OCI-LY7 (cell line): ENCODE measurements around the gene RGS17. TPM values are rescaled to one million over a fixed set of nuclear protein-coding genes. Genes with fewer than 3 reads are reported as not detected.

ENCODE experiments used
- BruUV-seq: library from RNA; stranded (reverse); fragments of 400-500 nt; replicated peaks from 2 replicates; lab custom pipeline; 2021; lab: Mats Ljungman, UMichigan
- CTCF ChIA-PET: fragments of 300-600 bp; sonication (Branson Sonifier 250); formaldehyde crosslinking; loops from one replicate; lab custom pipeline; 2022; ENCODE audit warnings: antibody characterized with exemption; ENCODE audit not compliant: unreplicated experiment; lab: Charles Lee
- POLR2A ChIA-PET: fragments of 300-600 bp; sonication (Branson Sonifier 250); formaldehyde crosslinking; loops from one replicate; lab custom pipeline; 2022; ENCODE audit warnings: antibody characterized with exemption; lab: Charles Lee
- DNase-seq: peaks from one replicate; pipeline ENCODE4 v3.0.0-alpha.2; 2015; ENCODE audit warnings: low spot score
- H2AFZ ChIP-seq: fragments of 200-600 bp; sonication (generic), shearing (Covaris generic); 2 replicates; pipeline ENCODE4 v1.6.1; 2014; ENCODE audit warnings: mild to moderate bottlenecking, antibody characterized with exemption, low read length, moderate library complexity
- H3K27ac ChIP-seq: fragments of 200-600 bp; sonication (generic); 2 replicates; pipeline ENCODE4 v1.5.1; 2014; ENCODE audit warnings: mixed run types, low read depth, mild to moderate bottlenecking, moderate library complexity, low read length, inconsistent platforms; ENCODE audit not compliant: poor library complexity, severe bottlenecking
- H3K36me3 ChIP-seq: fragments of 200-600 bp; sonication (generic); 2 replicates; pipeline ENCODE4 v1.6.1; 2014; ENCODE audit warnings: mild to moderate bottlenecking, antibody characterized with exemption, low read length, moderate library complexity, mixed read lengths; ENCODE audit not compliant: insufficient read depth
- H3K4me1 ChIP-seq: fragments of 200-600 bp; sonication (generic); 2 replicates; pipeline ENCODE4 v1.5.1; 2014; ENCODE audit warnings: mild to moderate bottlenecking, low read length; ENCODE audit not compliant: insufficient read depth, poor library complexity, severe bottlenecking
- H3K4me2 ChIP-seq: fragments of 200-600 bp; sonication (generic); 2 replicates; pipeline ENCODE4 v1.6.1; 2014; ENCODE audit warnings: mild to moderate bottlenecking, low read length
- H3K4me3 ChIP-seq: fragments of 200-600 bp; sonication (generic); 2 replicates; pipeline ENCODE4 v1.5.1; 2014; ENCODE audit warnings: mild to moderate bottlenecking, low read depth, low read length; ENCODE audit not compliant: poor library complexity, severe bottlenecking
- H3K79me2 ChIP-seq: fragments of 200-600 bp; sonication (generic); 2 replicates; pipeline ENCODE4 v1.6.1; 2016; ENCODE audit warnings: low read depth, mild to moderate bottlenecking, low read length, moderate library complexity, mixed read lengths; ENCODE audit not compliant: insufficient read depth
- H3K9me2 ChIP-seq: fragments of 200-600 bp; sonication (generic); 2 replicates; pipeline ENCODE4 v1.6.1; 2016; ENCODE audit warnings: mild to moderate bottlenecking, low read length, mixed read lengths; ENCODE audit not compliant: insufficient read depth
- H3K9me3 ChIP-seq: fragments of 200-600 bp; sonication (generic); 2 replicates; pipeline ENCODE4 v1.6.1; 2014; ENCODE audit warnings: mild to moderate bottlenecking, mixed run types, low read length, mixed read lengths
- H4K20me1 ChIP-seq: fragments of 200-600 bp; sonication (generic); 2 replicates; pipeline ENCODE4 v1.6.1; 2014; ENCODE audit warnings: mild to moderate bottlenecking, antibody characterized with exemption, low read length, moderate library complexity, mixed read lengths; ENCODE audit not compliant: insufficient read depth
- EZH2phosphoT487 ChIP-seq: fragments of 200-600 bp; sonication (generic); IDR thresholded peaks from 2 replicates; pipeline ENCODE4 v1.6.1; 2018; ENCODE audit warnings: low read depth, borderline replicate concordance, mild to moderate bottlenecking, mixed run types, antibody characterized with exemption, low read length, moderate library complexity, mixed read lengths
- intact Hi-C: fragments of 100-400 bp; cut with micrococcal nuclease; formaldehyde crosslinking; loops from one replicate; pipeline ENCODE4 v1.10.0; 2022; ENCODE audit not compliant: unreplicated experiment
- total RNA-seq, 2 experiments: library from RNA; depleted of rRNA in 1 of 2; stranded (reverse); fragments of >200 nt in 1 of 2; shearing (Covaris generic) in 1 of 2; gene quantifications; 2 replicates each; pipeline ENCODE4 v1.2.3, GENCODE V29; 2014 to 2022
- TF ChIP-seq, protein P1 (sequence below): fragments of 200-600 bp; sonication (generic); conservative IDR thresholded peaks from 2 replicates; pipeline ENCODE4 v1.5.1; 2014; ENCODE audit warnings: mild to moderate bottlenecking, antibody characterized with exemption, low read length, moderate library complexity, mixed read lengths

Gene RGS17
- total RNA-seq, 2 experiments from 2014 or later, result not detected

DNA sequence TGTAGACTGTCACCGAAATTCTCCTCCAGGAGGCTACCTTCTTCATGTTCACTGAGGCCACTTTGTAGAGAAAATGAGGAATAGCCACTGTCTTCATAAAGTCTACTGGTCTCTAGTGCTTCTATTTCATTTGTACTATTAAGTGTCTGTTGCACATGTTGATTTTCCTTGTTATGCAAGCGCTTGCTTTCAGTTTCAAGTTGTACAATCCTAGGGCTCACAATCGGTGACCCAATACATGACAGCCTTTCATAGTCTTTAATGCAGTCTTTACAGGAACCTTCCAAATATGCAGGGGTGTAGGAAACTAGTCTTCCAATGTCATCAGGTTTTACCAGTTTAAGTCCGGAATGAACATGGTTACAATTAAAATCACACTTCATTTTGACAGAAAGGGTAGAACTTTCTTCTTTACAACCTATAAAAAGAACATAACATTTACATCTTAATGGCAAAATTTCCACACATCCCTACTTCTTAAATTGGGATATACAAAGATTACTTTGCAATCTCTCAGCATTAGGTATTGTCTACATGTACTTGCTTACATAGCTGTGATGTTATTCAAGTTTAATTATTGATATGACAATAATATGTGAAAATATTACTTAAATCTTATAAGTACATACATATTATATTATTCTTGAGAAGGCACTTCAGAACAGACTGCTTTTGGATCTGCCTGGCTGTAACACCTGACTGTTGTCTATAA is 155.7 kb downstream of the RGS17 start:
- H3K79me2 ChIP-seq, result peaks cover 100% of the 10 kb centered on the region
- H3K4me3 ChIP-seq, result peak overlapping the region; percentile 39

DNA sequence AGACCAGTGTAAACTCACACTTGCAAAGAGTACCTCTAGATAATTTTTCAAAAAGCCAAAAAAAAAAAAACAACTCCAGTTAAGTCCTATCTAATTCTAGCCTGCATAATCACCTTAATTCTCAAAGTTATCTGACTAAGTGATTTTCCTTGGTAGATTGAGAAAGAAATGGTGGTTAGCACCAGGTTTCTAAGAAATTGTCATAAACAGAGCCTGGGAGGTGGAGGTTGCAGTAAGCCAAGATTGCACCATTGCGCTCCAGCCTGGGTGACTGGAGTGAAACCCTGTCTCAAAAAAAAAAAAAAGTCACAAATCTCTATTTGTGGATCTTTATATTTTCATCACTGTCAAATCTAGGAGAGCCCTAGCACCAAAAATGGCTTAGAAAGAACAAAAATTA is 157.2 kb downstream of the RGS17 start:
- Histone ChIP-seq H4K20me1 (peaks cover 60% of the 10 kb centered on the region), H3K9me2 (no peaks in the 10 kb centered on the region), H3K79me2 (peaks cover 88% of the 10 kb centered on the region), H3K4me2 (peak overlapping the region; percentile 85), H3K4me3 (peak overlapping the region; percentile 39), H3K4me1 (peaks cover 58% of the 10 kb centered on the region), H3K9me3 (no peaks in the 10 kb centered on the region), H3K27ac (no peak overlapping the region), H2AFZ (no peak overlapping the region), H3K36me3 (peaks cover 98% of the 10 kb centered on the region)
- ChIA-PET CTCF (no interaction called here), POLR2A (interaction anchor here (0.6 to 1.5 kb wide), 4 partner anchors 11 to 680 kb away, joined by 3 to 5 read pairs (median 4); no protein-coding TSS in a partner anchor)
- intact Hi-C loops, result no loop called here
- DNase-seq, result no peak
- BruUV-seq, result no TSS peak
- TF ChIP-seq, protein P1, sequence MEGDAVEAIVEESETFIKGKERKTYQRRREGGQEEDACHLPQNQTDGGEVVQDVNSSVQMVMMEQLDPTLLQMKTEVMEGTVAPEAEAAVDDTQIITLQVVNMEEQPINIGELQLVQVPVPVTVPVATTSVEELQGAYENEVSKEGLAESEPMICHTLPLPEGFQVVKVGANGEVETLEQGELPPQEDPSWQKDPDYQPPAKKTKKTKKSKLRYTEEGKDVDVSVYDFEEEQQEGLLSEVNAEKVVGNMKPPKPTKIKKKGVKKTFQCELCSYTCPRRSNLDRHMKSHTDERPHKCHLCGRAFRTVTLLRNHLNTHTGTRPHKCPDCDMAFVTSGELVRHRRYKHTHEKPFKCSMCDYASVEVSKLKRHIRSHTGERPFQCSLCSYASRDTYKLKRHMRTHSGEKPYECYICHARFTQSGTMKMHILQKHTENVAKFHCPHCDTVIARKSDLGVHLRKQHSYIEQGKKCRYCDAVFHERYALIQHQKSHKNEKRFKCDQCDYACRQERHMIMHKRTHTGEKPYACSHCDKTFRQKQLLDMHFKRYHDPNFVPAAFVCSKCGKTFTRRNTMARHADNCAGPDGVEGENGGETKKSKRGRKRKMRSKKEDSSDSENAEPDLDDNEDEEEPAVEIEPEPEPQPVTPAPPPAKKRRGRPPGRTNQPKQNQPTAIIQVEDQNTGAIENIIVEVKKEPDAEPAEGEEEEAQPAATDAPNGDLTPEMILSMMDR, result no peak
- TF ChIP-seq EZH2phosphoT487, result no peak

More for the DNA sequence above, 155.7 kb downstream of the RGS17 start:
- Histone ChIP-seq H3K9me3 (no peaks in the 10 kb centered on the region), H3K4me2 (peak overlapping the region; percentile 85), H3K27ac (no peak overlapping the region), H3K9me2 (no peaks in the 10 kb centered on the region), H3K4me1 (peaks cover 73% of the 10 kb centered on the region), H3K36me3 (peaks cover 99% of the 10 kb centered on the region), H2AFZ (no peak overlapping the region), H4K20me1 (peaks cover 74% of the 10 kb centered on the region)
- intact Hi-C loops, result no loop called here
- DNase-seq, result peak; percentile 25
- ChIA-PET POLR2A (interaction anchor here (0.6 kb wide), 1 partner anchor 1044 kb away, joined by 3 read pairs; no protein-coding TSS in a partner anchor), CTCF (no interaction called here)
- TF ChIP-seq, protein P1, result no peak
- TF ChIP-seq EZH2phosphoT487, result no peak
- BruUV-seq, result no TSS peak
